Stimulated activated CD4-positive, alpha-beta T cell treated with anti-CD3 and anti-CD28 coated beads, TNF-alpha, amount 100 ng/mL, for 48 hours (primary cell): Measurements from ENCODE around the gene FKBP2.
A peak's percentile ranks its signal among the peaks of the same experiment; 100 is the strongest.

ENCODE experiments used
- DNase-seq, 3 donors: peaks; one replicate each; pipeline ENCODE4 v3.0.0-alpha.2; 2020; ENCODE audit warnings: low read depth in 3 of 3

The FKBP2 gene

DNA sequence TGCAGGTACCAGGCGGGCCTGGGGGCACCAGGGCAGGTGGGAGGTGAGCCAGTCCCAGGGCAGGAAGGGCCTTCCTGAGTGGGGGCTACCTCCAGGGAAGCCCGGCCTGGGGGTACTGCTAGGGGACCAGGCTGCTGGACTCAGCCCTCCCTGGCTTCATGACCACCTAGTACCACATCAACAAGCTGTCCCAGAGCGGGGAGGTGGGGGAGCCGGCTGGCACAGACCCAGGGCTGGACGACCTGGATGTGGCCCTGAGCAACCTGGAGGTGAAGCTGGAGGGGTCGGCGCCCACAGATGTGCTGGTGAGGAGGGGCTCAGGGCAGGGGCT, 21.6 kb upstream of the FKBP2 start:
- no peak for DNase-seq

DNA sequence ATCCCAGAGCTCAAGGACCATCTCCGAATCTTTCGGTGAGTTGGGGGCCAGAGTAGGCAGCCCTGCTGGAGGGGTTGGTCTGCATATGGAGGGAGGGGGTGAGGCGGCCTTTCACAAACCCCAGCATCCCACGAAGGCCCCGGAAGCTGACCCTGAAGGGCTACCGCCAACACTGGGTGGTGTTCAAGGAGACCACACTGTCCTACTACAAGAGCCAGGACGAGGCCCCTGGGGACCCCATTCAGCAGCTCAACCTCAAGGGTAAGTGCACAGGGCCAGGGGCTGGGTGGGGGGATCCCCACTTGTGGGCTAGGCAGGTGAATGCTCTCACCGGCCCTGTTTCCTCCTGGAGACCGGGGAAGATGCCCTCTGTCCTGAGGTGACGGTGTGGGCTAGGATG, 21.1 kb upstream of the FKBP2 start:
- DNase-seq = no peak

DNA sequence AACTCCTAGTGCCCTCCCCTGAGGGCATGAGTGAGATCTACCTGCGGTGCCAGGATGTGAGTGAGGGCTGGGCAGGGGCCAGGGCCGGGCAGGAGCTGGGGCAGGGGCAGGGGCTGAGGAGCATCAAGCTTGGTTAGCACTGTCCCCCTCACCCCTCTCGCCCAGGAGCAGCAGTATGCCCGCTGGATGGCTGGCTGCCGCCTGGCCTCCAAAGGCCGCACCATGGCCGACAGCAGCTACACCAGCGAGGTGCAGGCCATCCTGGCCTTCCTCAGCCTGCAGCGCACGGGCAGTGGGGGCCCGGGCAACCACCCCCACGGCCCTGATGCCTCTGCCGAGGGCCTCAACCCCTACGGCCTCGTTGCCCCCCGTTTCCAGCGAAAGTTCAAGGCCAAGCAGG, 20.6 kb upstream of the FKBP2 start:
- DNase-seq = no peak

DNA sequence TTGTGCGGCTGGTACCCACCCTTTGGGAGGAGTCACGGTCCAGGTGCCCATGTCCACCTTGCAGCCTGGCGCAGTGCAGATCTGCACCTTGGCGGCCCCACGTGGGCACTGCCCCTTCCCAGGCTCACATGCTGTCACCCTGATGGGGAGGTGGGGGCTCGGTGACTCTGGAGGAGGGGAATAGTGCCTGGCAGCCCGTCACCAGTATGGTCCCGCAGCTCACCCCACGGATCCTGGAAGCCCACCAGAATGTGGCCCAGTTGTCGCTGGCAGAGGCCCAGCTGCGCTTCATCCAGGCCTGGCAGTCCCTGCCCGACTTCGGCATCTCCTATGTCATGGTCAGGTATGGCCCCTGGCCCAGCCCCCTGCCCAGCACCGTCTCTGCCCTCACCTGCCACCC, 20.1 kb upstream of the FKBP2 start:
- no peak for DNase-seq

DNA sequence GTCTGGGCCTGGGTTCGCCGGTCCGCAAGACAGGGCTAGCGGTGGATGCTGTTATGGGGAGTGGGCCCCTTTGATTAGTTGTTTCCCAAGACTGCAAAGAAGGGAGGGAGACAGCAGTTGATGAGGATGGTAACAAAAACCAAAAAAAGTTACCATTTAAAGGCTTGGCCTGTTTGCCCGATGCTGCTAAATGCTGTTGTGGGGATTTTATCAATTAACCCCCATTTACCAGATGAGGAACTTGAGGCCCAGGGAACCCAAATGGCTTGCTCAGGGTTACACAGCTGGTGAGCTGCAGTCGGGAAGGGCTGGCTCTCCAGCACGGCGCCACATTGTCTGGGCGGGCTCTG, 18.3 kb upstream of the FKBP2 start:
- DNase-seq = no peak

DNA sequence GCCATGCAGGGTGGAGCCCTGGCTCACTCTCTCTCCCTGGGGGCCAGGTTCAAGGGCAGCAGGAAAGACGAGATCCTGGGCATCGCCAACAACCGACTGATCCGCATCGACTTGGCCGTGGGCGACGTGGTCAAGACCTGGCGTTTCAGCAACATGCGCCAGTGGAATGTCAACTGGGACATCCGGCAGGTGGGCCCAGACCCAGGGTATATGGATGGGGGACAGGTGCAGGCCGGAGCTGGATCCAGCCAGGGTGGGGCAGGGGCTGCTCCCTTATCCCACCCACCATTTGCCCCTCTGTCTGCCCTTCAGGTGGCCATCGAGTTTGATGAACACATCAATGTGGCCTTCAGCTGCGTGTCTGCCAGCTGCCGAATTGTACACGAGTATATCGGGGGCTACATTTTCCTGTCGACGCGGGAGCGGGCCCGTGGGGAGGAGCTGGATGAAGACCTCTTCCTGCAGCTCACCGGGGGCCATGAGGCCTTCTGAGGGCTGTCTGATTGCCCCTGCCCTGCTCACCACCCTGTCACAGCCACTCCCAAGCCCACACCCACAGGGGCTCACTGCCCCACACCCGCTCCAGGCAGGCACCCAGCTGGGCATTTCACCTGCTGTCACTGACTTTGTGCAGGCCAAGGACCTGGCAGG, 17.8 kb upstream of the FKBP2 start:
- no peak for DNase-seq

DNA sequence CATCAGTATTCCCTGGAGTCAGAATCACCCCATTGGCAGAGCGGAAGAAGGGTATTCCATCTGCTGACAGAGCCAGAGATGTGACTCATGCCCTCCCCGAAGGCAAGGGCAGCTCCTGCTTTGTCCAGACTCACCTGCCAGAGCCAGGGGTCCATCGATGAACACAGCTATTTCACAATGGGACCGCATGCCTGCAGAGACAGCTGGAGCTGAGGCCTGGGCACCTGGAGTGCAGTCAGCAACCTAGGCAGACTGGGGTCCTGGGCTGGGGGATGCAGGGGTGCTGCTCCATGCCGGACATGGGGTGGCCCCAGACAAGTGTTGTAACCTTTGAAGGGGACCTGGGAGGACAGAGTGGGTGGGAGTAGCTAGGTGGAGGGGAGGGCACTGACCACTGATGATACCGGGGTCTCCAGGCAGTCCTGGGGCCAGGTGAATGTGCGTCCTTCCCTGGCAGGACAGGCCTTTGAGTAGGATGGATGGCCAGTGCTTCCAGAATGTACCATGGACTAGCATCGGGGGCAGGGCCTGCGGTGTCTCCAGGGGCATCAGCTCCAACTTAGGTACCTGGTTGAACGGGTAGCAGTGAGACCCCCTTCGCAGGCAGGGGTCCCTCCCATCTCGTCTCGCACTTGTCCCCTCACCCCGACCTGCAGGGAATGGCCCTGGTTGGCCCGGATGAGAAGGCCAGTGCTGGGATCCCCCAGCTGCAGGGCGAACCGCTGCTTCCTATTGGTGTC, 16.6 kb upstream of the FKBP2 start:
- DNase-seq = no peak

DNA sequence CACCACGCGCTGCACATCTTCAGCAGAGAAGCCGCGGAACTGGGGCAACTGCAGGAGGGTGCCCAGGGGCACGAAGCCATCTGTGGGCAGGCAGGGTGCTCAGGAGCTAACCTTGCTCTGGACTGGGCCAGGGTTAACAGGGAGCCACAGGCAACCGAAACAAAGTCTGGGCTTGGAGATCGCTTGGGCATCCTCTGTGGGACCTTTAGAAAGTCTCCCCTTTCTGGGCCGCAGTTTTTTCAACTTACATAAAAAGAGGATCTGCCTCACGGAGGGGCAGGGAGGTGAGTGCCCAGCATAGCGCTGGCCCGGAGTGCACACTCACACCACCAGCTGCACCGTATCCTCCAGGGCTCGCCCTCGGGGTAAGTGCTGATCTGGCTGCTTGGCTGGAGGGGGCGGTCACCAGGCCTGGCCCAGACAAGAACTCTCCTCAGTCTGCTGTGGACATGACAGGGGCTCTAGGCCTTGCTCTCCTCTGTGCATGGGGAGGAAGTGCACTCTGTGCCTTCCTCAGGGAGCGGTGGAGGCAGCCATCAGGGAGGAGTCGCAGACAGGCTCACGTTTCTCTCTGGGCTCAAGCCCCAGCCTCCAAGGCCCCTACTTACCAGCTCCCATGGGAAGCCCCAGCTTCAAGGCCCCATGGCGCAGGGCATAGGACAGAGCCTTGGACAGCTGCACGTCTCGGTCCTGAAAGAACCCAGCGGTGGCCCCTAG, 15.8 kb upstream of the FKBP2 start:
- DNase-seq = no peak

DNA sequence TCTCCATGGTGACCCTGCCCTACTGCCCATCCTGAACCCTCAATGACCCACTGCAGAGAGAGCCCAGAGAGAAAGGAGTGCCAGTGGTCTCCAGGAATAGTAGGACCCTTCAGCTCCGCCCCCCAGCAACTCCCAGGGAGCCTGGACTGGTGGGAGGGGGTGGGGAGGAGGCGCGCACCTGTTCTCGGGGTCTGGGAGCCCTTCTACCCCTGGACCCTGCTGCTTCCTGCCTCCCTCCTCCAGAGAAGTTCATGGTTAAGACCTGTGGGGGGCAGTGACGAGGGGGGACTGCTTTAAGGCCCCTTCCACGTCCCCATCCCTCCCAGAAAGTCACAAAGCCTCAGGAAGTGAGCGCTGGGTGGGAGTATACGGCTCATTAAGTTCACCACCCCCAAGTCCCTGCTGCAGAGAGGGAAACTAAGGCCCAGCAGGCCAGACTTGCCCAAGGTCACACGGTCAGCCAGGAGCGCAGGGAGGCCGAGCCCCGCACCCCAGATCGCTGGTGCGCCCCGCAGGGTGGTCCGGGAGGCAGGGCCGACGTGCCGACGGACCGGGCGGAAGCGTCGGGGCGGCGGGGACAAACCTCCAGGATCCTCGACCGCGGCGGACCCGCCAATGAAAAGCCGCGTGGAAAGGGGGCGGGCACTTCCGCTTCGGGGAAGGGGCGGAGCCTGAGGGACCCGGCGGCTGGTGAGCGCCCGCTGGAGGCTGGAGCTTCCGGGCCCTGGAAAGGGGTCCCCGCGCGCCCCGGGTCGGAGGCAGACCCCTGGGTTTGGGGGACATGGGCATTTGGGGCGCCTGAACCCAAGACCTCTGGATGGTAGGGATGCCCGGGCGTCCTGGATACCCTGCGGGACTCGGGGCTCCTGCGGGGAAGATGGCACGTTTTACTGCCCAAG, 15.0 kb upstream of the FKBP2 start, which contains the start of the genes NUDT22 and TRPT1:
Gene NUDT22 (plus strand): TSS at position 667 of the 899 bp plus-strand sequence. CDS start 379 bp downstream, outside the sequence.
Gene TRPT1 (minus strand): TSS at position 579 of the 899 bp plus-strand sequence. CDS start 326 bp downstream, at position 253.
- DNase-seq = peak; percentile 86 to 95 (median 88)

DNA sequence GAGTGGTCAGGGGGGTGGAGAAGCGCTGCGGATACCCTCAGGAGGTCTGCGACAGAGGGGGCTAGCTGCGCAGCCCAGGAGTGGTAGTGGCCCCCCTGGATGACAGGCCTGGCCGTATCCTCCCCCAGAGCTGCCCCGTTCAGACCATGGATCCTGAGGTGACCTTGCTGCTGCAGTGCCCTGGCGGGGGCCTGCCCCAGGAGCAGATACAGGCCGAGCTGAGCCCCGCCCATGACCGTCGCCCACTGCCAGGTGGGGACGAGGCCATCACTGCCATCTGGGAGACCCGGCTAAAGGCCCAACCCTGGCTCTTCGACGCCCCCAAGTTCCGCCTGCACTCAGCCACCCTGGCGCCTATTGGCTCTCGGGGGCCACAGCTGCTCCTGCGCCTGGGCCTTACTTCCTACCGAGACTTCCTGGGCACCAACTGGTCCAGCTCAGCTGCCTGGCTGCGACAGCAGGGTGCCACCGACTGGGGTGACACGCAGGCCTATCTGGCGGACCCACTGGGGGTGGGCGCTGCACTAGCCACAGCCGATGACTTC, 14.3 kb upstream of the FKBP2 start:
- DNase-seq = peak in 1 of 3 donors; percentile 51

DNA sequence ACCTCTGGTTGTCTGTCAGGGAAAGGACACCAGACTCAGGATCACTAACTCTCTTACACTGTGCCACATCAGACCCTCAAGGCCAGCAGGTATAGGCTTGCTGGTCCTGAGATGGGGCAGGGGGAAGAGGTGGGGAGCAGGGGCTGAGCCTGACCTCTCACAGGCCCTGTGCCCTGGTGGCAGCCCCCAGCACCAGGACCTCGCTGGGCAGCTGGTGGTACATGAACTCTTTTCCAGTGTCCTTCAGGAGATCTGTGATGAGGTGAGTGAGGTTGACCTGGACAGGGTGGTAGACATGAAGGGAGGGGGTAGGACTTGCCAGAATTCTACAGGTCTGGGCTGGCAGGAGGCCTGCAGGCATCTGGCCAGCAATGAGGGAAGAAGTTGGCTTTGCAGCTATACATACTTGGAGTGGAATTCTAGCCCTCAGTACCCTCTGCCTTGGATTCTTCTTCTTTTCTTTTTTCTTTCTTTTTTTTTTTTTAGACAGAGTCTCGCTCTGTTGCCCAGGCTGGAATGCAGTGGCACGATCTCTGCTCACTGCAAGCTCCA, 13.4 kb upstream of the FKBP2 start:
- DNase-seq = no peak

DNA sequence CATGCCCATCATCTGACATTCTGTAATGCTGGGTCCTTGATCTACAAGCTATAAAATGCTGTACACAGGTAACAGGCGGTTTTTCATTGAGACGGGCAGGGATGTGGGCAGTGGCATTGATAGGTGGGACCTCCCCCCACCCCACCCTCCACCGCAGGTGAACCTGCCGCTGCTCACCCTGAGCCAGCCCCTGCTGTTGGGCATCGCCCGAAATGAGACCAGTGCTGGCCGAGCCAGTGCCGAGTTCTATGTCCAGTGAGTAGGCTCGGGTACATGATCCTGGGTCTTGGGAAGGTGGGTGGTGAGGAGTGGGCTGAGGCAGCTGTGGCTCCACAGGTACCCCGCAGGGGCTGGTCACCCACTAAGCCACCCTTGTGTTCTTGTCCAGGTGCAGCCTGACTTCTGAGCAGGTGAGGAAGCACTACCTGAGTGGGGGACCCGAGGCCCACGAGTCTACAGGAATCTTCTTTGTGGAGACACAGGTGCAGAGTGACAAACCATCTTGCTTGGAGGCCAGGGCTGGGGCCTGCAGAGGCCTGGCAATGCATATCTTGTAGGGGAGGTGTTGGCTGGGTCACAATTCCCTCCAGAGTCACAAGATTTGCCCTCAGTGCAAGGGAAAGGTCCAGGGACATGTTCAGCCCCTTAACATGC, 11.7 kb upstream of the FKBP2 start:
- DNase-seq = no peak

DNA sequence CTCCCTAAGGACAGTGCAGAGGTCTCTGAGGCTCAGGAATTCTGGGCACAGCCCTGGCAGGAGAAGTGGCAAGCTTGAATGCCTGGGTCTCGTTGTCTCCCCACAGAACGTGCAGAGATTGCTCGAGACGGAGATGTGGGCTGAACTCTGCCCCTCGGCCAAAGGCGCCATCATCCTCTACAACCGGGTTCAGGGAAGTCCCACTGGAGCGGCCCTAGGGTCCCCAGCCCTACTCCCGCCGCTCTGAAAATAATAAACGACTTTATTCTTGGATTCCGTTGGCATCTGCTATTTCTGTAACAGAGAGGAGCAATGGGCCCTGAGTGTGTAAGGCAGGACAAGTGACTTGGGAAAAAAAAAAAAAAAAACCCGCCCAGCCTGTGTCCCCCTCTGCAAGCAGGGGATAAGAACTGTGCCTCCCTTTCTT, 11.1 kb upstream of the FKBP2 start:
- no peak for DNase-seq

DNA sequence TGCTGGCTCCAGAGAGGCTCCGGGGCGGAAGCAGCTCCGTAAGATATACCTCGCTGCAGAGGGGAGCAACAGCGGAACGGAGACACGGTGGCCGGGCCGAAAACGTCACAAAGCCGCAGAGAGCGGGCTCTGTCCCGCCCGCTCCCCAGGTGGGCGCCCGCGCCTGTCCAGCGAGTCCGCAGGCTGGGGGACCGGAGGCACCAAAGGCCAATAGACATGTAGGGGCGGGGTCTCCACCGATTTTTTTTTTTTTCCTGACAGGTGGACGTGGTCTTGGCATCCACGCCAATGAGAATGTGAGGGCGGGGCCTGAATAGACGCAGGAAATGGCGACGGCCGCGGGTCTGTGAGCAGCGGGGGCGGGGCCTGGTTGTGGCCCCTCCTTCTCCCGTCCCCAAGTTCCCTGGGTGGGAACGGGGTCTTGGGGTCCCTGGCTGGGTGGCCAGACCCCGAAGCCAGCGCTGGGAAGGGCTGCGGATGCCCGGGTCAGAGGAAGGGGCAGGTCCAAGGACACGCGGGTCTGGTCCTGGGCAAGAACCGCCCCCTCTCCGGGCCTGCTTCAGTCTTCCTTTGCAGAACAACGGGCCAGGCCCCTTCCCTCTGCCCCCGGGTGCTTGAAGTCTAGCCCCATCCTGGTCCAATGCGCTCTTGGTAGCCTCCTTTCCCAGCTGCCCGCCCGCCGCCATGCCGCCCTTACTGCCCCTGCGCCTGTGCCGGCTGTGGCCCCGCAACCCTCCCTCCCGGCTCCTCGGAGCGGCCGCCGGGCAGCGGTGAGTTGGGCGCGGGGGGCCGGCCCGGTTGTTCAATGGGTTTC, 10.5 kb upstream of the FKBP2 start, which contains the start of gene DNAJC4:
Gene DNAJC4 (plus strand): TSS at position 378 of the 814 bp plus-strand sequence. CDS start 307 bp downstream, at position 685.
- peak; percentile 74 to 90 (median 76) for DNase-seq

DNA sequence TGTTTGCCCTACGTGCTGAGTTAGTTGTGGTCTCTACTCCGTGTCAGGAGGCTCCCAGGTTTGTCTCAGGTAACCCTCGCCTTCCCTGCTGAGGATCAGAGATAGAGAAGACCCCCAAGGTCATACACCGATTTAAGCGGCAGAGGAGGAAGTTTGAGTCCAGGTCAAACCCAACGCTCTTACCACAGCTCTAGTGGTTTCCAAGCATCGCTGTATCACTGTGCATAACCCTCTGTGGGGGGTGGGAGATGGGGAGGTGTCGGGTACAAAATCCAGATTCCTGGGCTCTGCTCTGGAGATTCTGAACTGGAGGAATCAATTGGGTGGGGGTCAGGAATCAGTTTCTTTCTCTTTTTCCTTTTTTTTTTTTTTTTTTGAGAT, 9.9 kb upstream of the FKBP2 start:
- DNase-seq = no peak

DNA sequence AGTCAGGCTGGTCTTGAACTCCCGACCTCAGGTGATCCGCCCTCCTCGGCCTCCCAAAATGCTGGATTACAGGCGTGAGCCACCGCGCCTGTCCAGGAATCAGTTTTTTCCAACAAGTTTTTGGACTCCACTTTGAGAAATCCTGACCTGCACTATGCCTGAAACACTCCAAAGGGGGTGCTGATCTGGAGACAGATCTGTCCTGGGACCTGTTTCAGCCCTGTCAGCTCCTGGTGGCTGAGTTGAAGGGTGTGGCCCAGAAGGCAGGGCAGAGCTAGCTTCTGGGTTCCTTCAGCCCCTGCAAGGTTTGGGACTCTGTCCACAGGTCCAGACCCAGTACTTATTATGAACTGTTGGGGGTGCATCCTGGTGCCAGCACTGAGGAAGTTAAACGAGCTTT, 9.3 kb upstream of the FKBP2 start:
- no peak for DNase-seq

DNA sequence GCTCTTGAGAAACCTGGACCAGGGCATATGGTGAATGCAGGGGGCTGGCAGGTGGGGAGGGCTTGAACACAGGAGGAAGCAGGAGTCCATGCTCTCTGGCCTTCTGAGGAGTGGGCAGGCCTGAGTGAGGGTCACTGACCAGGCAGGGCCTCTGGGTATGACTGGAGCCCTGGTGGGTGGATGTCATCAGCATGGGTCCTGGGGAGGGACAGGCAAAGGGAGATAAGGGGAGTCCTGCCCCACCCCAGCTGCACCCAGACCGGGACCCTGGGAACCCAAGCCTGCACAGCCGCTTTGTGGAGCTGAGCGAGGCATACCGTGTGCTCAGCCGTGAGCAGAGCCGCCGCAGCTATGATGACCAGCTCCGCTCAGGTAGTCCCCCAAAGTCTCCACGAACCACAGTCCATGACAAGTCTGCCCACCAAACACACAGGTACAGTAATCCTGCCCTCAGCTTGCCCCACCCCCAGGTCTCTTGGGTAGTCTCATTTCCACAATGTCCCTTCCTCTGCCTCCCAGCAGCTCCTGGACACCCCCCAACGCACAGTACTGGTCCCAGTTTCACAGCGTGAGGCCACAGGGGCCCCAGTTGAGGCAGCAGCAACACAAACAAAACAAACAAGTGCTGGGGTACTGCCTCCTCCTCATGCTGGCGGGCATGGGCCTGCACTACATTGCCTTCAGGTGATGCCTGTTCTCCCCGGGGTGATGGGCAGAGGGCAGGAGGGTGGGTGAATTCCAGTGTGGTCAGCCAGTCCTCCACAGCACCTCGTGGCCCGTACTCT, 8.5 kb upstream of the FKBP2 start:
- no peak for DNase-seq

DNA sequence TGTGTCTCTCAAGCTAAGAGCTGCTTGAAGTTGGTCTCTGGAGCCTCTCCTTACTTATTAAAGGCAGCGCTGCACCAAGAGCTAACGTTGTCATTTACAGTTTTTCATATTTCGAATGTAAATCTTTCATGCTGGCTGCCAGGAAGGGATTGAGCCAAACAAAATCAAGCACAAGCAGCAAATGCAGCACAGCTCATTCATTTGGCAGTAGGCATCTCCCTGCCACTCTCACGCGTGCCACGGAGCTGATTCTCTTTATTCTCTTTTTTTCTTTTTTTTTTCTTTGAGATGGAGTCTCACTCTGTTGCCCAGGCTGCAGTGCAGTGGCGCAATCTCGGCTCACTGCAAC, 8.0 kb upstream of the FKBP2 start:
- no peak for DNase-seq
